NT2/D1 (cell line): ENCODE results near the gene CXCL16.

Experiments
- SUZ12 ChIP-seq: IDR thresholded peaks from 2 replicates; pipeline ENCODE4 v1.6.1; 2011; ENCODE audit not compliant: insufficient read length, insufficient read depth; ENCODE audit errors: extremely low read depth
- YY1 ChIP-seq: IDR thresholded peaks from 2 replicates; pipeline ENCODE4 v1.6.1; 2011; ENCODE audit not compliant: insufficient read length, insufficient read depth
- ZNF274 ChIP-seq: IDR thresholded peaks from 2 replicates; pipeline ENCODE4 v1.6.1; 2011; ENCODE audit warnings: mild to moderate bottlenecking, low read depth, low read length

DNA sequence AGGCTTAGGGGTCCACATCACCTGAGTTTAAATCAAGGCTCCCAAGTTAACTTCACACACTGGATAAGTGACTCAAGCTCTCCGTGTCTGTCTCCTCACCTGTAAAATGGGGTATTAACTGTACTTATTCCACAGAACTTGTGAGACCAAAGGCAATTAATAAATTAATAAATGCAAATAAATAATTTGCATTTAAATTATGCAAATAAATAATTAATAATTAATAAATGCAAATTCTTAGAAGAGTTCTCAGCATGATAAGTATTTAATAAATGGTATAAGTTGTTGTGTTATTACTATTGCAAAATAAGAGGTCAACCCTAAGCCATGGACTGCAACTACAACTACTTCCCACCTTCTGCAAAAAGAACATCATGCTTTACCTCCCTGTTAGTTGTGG lies 13.7 kb upstream of the CXCL16 start:
- TF ChIP-seq YY1: no peak
- TF ChIP-seq ZNF274: no peak
- no peak for TF ChIP-seq SUZ12
